Astrocyte (in vitro differentiated cells and primary cell): Measurements from ENCODE around the gene CTAG1A. TPM values are rescaled to one million over a fixed set of nuclear protein-coding genes. Genes with fewer than 3 reads are reported as not detected.

ENCODE experiments used
- DNase-seq: peaks from one replicate; pipeline ENCODE4 v3.0.0-alpha.2; 2010; ENCODE audit warnings: low read depth
- FAIRE-seq: peaks from 2 replicates; lab custom pipeline; 2011; peaks lifted over from hg19 to GRCh38; lab: Jason Lieb, UNC
- H2AFZ ChIP-seq: 2 replicates; pipeline ENCODE4 v1.6.0; 2012; ENCODE audit warnings: low read depth, low read length, inconsistent platforms
- H3K27ac ChIP-seq: 2 replicates; pipeline ENCODE4 v1.5.1; 2011; ENCODE audit warnings: low read depth, low read length, inconsistent platforms
- H3K27me3 ChIP-seq: 2 replicates; pipeline ENCODE4 v1.6.0; 2011; ENCODE audit warnings: low read length, inconsistent platforms; ENCODE audit not compliant: insufficient read depth
- H3K36me3 ChIP-seq: 2 replicates; pipeline ENCODE4 v1.5.1; 2011; ENCODE audit warnings: low read length, inconsistent platforms; ENCODE audit not compliant: insufficient read depth
- H3K4me1 ChIP-seq: 2 replicates; pipeline ENCODE4 v1.5.1; 2011; ENCODE audit warnings: low read length, inconsistent platforms; ENCODE audit not compliant: insufficient read depth
- H3K4me2 ChIP-seq: 2 replicates; pipeline ENCODE4 v1.6.0; 2012; ENCODE audit warnings: low read length, inconsistent platforms
- H3K4me3 ChIP-seq: 2 replicates; pipeline ENCODE4 v1.5.1; 2011; ENCODE audit warnings: low read depth, mild to moderate bottlenecking, low read length, inconsistent platforms; ENCODE audit not compliant: insufficient read depth
- H3K79me2 ChIP-seq: 2 replicates; pipeline ENCODE4 v1.6.0; 2012; ENCODE audit warnings: mild to moderate bottlenecking, low read length, inconsistent platforms; ENCODE audit not compliant: insufficient read depth
- H3K9ac ChIP-seq: 2 replicates; pipeline ENCODE4 v1.6.0; 2012; ENCODE audit warnings: mild to moderate bottlenecking, low read length, inconsistent platforms
- H3K9me3 ChIP-seq: 2 replicates; pipeline ENCODE4 v1.5.1; 2012; ENCODE audit warnings: low read depth, mild to moderate bottlenecking, low read length, inconsistent platforms; ENCODE audit not compliant: insufficient read depth
- H4K20me1 ChIP-seq: 2 replicates; pipeline ENCODE4 v1.6.0; 2012; ENCODE audit warnings: low read length, inconsistent platforms; ENCODE audit not compliant: insufficient read depth
- H3K27ac Mint-ChIP-seq: one replicate; pipeline ENCODE4 v1.8.0; 2021; ENCODE audit warnings: mild to moderate bottlenecking, mixed read lengths; ENCODE audit not compliant: unreplicated experiment
- H3K27me3 Mint-ChIP-seq: one replicate; pipeline ENCODE4 v1.8.0; 2021; ENCODE audit warnings: low read depth, mixed read lengths; ENCODE audit not compliant: unreplicated experiment
- H3K36me3 Mint-ChIP-seq: one replicate; pipeline ENCODE4 v1.8.0; 2021; ENCODE audit warnings: low read depth, mixed read lengths; ENCODE audit not compliant: unreplicated experiment
- H3K4me1 Mint-ChIP-seq: one replicate; pipeline ENCODE4 v1.8.0; 2021; ENCODE audit warnings: low read depth, mixed read lengths; ENCODE audit not compliant: unreplicated experiment
- H3K4me3 Mint-ChIP-seq: one replicate; pipeline ENCODE4 v1.8.0; 2021; ENCODE audit warnings: mild to moderate bottlenecking, moderate library complexity, mixed read lengths; ENCODE audit not compliant: unreplicated experiment
- H3K9me3 Mint-ChIP-seq: one replicate; pipeline ENCODE4 v1.8.0; 2021; ENCODE audit warnings: mild to moderate bottlenecking, mixed read lengths; ENCODE audit not compliant: unreplicated experiment
- CTCF ChIP-seq: IDR thresholded peaks from 2 replicates; pipeline ENCODE4 v1.5.1; 2011; ENCODE audit warnings: low read depth, mild to moderate bottlenecking, inconsistent platforms, low read length, moderate library complexity; ENCODE audit not compliant: insufficient read depth
- EZH2 ChIP-seq: IDR thresholded peaks from 2 replicates; pipeline ENCODE4 v1.6.1; 2012; ENCODE audit warnings: mild to moderate bottlenecking, low read length, inconsistent platforms; ENCODE audit not compliant: insufficient read depth
- total RNA-seq: library from RNA; stranded (reverse); gene quantifications from 2 replicates; pipeline ENCODE4 v1.2.1, GENCODE V29; 2021

Gene CTAG1A
- total RNA-seq, 1 donor from 2014 or later: not detected

DNA sequence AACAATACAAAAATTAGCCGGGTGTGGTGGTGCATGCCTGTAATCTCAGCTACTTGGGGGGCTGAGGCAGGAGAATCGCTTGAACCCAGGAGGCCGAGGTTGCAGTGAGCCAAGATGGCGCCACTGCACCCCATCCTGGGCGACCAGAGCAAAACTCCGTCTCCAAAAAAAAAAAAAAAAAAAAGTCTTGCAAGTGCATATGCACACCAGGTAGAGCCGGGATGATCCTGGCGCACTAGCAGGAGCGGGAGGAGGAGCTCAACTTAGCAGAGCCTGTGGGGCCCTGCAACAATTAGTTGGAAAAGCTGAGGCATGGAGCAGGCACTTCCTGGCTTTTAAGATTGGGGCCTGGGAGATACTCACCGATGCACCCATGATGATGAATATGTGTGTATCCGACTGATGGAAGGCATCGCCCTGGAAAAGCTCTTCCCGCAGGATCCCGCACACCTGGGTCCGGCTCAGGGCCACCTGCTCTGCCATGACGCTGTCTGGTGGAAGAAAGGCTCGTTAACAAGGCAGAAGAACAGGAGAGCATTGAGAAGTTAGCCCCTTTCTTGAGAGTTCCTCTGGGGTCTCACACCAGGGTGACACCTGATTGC is 39.2 kb upstream of the CTAG1A start:
- H3K4me2 ChIP-seq: peak overlapping the region; percentile 100
- FAIRE-seq (no peak), DNase-seq (no peak)
- Mint-ChIP-seq H3K4me3 (peak overlapping the region; percentile 83), H3K4me1 (peaks cover 9% of the 10 kb centered on the region), H3K27ac (no peak overlapping the region), H3K9me3 (no peaks in the 10 kb centered on the region), H3K27me3 (no peaks in the 10 kb centered on the region), H3K36me3 (peaks cover 3% of the 10 kb centered on the region)
- H3K27ac ChIP-seq: no peak overlapping the region
- H3K79me2 ChIP-seq: peaks cover 47% of the 10 kb centered on the region
- H3K27me3 ChIP-seq: no peaks in the 10 kb centered on the region
- no peak for TF ChIP-seq CTCF
- TF ChIP-seq EZH2: no peak
- peaks cover 38% of the 10 kb centered on the region for H3K4me1 ChIP-seq
- H4K20me1 ChIP-seq: peaks cover 18% of the 10 kb centered on the region
- H3K9ac ChIP-seq: peak overlapping the region; percentile 83
- H2AFZ ChIP-seq: no peak overlapping the region
- no peaks in the 10 kb centered on the region for H3K9me3 ChIP-seq
- H3K4me3 ChIP-seq: peak overlapping the region; percentile 94
- H3K36me3 ChIP-seq: no peaks in the 10 kb centered on the region

DNA sequence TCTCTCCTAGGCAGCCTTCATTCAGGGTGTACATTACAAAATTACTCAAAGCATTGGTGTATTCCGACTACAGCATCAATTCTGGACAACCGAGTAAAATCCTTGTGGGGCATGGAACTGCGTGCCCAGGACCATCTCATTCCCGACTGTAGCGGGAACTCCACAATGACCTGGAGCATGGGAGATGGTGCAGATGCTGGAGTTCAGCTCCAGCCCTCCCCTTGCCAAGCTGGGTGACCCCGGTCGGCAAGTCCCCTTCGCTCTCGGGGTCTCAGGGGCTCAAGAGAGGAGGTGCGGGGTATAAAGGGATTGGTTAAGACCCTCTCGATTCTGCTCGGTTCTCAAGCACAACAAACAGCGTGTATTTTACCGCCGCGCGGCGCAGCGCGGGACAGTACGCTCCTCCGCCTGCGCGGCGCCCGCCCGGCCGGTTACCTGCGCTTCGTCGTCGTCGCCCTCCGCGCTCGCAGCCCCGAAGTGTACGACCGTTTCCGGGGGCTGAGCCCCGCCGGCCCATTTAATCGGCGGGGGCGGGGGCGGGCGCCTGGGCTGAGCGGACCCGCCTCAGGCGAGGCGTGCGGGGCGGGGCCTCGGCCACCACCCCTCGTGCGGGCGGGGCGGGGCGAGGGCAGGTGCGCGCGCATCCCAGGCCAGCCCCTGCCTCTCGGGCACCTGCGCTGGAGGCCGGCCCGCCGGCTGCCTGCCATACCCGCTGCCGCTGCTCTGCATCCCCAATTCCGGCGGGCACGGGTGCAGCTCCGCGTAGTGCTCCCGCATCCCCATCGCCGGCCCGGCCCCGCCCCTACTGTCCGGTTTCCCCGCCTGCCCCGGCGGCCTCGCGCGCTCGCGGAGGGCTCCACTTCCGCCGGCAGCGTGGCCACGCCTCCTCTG is 38.3 kb upstream of the CTAG1A start, which contains the start of gene G6PD:
TSS of gene G6PD (minus strand) at position 493 of the 891 bp plus-strand sequence. CDS start 691 bp downstream, outside the sequence.
- Histone ChIP-seq H4K20me1 (peaks cover 18% of the 10 kb centered on the region), H3K79me2 (peaks cover 53% of the 10 kb centered on the region), H3K4me1 (peaks cover 30% of the 10 kb centered on the region), H3K27ac (peak within 1 kb of the TSS; percentile 89), H3K4me3 (peak within 1 kb of the TSS; percentile 94), H3K27me3 (no peaks in the 10 kb centered on the region), H3K9ac (peak within 1 kb of the TSS; percentile 98), H2AFZ (peak within 1 kb of the TSS; percentile 83), H3K36me3 (no peaks in the 10 kb centered on the region), H3K9me3 (no peaks in the 10 kb centered on the region), H3K4me2 (peak within 1 kb of the TSS; percentile 100)
- H3K4me1 Mint-ChIP-seq: peaks cover 9% of the 10 kb centered on the region
- H3K9me3 Mint-ChIP-seq: no peaks in the 10 kb centered on the region
- FAIRE-seq: no peak
- TF ChIP-seq CTCF (no peak), EZH2 (no peak)
- no peaks in the 10 kb centered on the region for H3K27me3 Mint-ChIP-seq
- DNase-seq: no peak
- peak within 1 kb of the TSS; percentile 93 for H3K27ac Mint-ChIP-seq
- H3K36me3 Mint-ChIP-seq: peaks cover 3% of the 10 kb centered on the region
- H3K4me3 Mint-ChIP-seq: peak within 1 kb of the TSS; percentile 95
